GM12878 (cell line): ENCODE results near the gene TPP2. TPM values are rescaled to one million over a fixed set of nuclear protein-coding genes. Genes with fewer than 3 reads are reported as not detected.

Experiments used
- ATAC-seq: fragments of 200-7000 bp; cut with Tn5 transposase; 3 replicates; pipeline ENCODE4 v1.9.1; 2020; ENCODE audit warnings: mild to moderate bottlenecking, moderate library complexity
- BruUV-seq: library from RNA; stranded (reverse); fragments of 400-500 nt; replicated peaks from 2 replicates; lab custom pipeline; 2021; lab: Mats Ljungman, UMichigan
- CTCF ChIA-PET: fragments of 300-600 bp; sonication (Branson Sonifier 250); formaldehyde crosslinking; extraction: SDS; loops from one replicate; lab custom pipeline; 2021; ENCODE audit warnings: inconsistent platforms; lab: Yijun Ruan, JAX
- POLR2A ChIA-PET: fragments of 350-600 bp; formaldehyde crosslinking; extraction: SDS; loops from one replicate; lab custom pipeline; 2021; ENCODE audit warnings: inconsistent platforms; lab: Charles Lee
- RAD21 ChIA-PET: fragments of 300-600 bp; sonication (Branson Sonifier 250); formaldehyde crosslinking; loops from one replicate; lab custom pipeline; 2023; ENCODE audit warnings: antibody characterized with exemption; ENCODE audit not compliant: unreplicated experiment; lab: Charles Lee
- SMC1A ChIA-PET: fragments of 300-600 bp; sonication (Branson Sonifier 250); formaldehyde crosslinking; loops from one replicate; lab custom pipeline; 2023; ENCODE audit not compliant: unreplicated experiment, uncharacterized antibody; lab: Charles Lee
- DNase-seq: peaks from one replicate; pipeline ENCODE4 v3.0.0-alpha.2; 2011; ENCODE audit warnings: low read depth, low spot score
- FAIRE-seq: peaks from 3 replicates; lab custom pipeline; 2011; peaks lifted over from hg19 to GRCh38; lab: Jason Lieb, UNC
- H2AFZ ChIP-seq: 2 replicates; pipeline ENCODE4 v1.6.0; 2011; ENCODE audit warnings: low read depth, low read length, control low read depth; ENCODE audit not compliant: control insufficient read depth
- H3K27ac ChIP-seq: 2 replicates; pipeline ENCODE4 v1.5.1; 2011; ENCODE audit warnings: control low read depth; ENCODE audit not compliant: control insufficient read depth, insufficient read depth
- H3K27me3 ChIP-seq, 2 experiments: replicated peaks in 1 of 2; 2 replicates each; pipeline versions ENCODE4 v1.6.0 to v1.6.1; 2011; ENCODE audit warnings: low read length in 1 of 2; ENCODE audit not compliant: control insufficient read depth in 2 of 2, insufficient read depth in 2 of 2
- H3K36me3 ChIP-seq, 2 experiments: 2 replicates each; pipeline ENCODE4 v1.5.1; 2011; ENCODE audit warnings: low read length in 1 of 2; ENCODE audit not compliant: control insufficient read depth in 2 of 2, insufficient read depth in 2 of 2
- H3K4me1 ChIP-seq: 2 replicates; pipeline ENCODE4 v1.6.1; 2011; ENCODE audit warnings: mild to moderate bottlenecking, low read length, moderate library complexity, mixed read lengths; ENCODE audit not compliant: control insufficient read depth, insufficient read depth
- H3K4me2 ChIP-seq: 2 replicates; pipeline ENCODE4 v1.6.0; 2011; ENCODE audit warnings: control low read depth; ENCODE audit not compliant: control insufficient read depth, insufficient read depth
- H3K4me3 ChIP-seq: fragments of 200-600 bp; sonication (generic); 2 replicates; pipeline ENCODE4 v1.5.1; 2016
- H3K79me2 ChIP-seq: 2 replicates; pipeline ENCODE4 v1.6.0; 2011; ENCODE audit warnings: low read length; ENCODE audit not compliant: control insufficient read depth, insufficient read depth
- H3K9ac ChIP-seq: 2 replicates; pipeline ENCODE4 v1.8.0; 2011; ENCODE audit warnings: low read length, control low read depth, mixed read lengths; ENCODE audit not compliant: control insufficient read depth, insufficient read depth
- H3K9me3 ChIP-seq: replicated peaks from 3 replicates; pipeline ENCODE4 v1.5.1; 2011; ENCODE audit warnings: mild to moderate bottlenecking, low read length; ENCODE audit not compliant: control insufficient read depth, insufficient read depth
- H4K20me1 ChIP-seq: 2 replicates; pipeline ENCODE4 v1.6.0; 2011; ENCODE audit not compliant: control insufficient read depth, insufficient read depth
- BRCA1 ChIP-seq: IDR thresholded peaks from 2 replicates; pipeline ENCODE4 v1.6.1; 2011; ENCODE audit warnings: low read depth, low read length, improper control_type of control experiment
- CBX3 ChIP-seq: fragments of 200-600 bp; sonication (generic); IDR thresholded peaks from 2 replicates; pipeline ENCODE4 v1.6.1; 2016; ENCODE audit warnings: low read depth, borderline replicate concordance
- CBX5 ChIP-seq: sonication (generic); IDR thresholded peaks from 2 replicates; pipeline ENCODE4 v1.6.1; 2016; ENCODE audit warnings: low read depth, moderate library complexity, mild to moderate bottlenecking, inconsistent platforms
- HCFC1 ChIP-seq: fragments of 150-350 bp; IDR thresholded peaks from 2 replicates; pipeline ENCODE4 v1.6.1; 2014; ENCODE audit warnings: low read length
- LARP7 ChIP-seq: fragments of 450-650 bp; IDR thresholded peaks from 2 replicates; pipeline ENCODE4 v1.6.1; 2017; ENCODE audit warnings: mild to moderate bottlenecking
- MXI1 ChIP-seq: fragments of 150-350 bp; IDR thresholded peaks from 2 replicates; pipeline ENCODE4 v1.6.1; 2011; ENCODE audit warnings: low read depth, mild to moderate bottlenecking, inconsistent platforms, low read length, improper control_type of control experiment
- MYB ChIP-seq: fragments of 150-350 bp; IDR thresholded peaks from 2 replicates; pipeline ENCODE4 v1.6.1; 2014; ENCODE audit warnings: mild to moderate bottlenecking, low read depth, low read length, borderline replicate concordance
- RCOR1 ChIP-seq: conservative IDR thresholded peaks from 2 replicates; pipeline ENCODE4 v1.6.1; 2012; ENCODE audit warnings: low read depth, low read length, improper control_type of control experiment
- REST ChIP-seq: IDR thresholded peaks from 2 replicates; pipeline ENCODE4 v1.6.1; 2012; ENCODE audit warnings: mild to moderate bottlenecking, low read depth, low read length
- SKIL ChIP-seq: fragments of 450-650 bp; IDR thresholded peaks from 2 replicates; pipeline ENCODE4 v1.6.1; 2017; ENCODE audit warnings: mild to moderate bottlenecking, low read depth, inconsistent platforms; ENCODE audit not compliant: poor library complexity, severe bottlenecking
- USF1 ChIP-seq: IDR thresholded peaks from 2 replicates; pipeline ENCODE4 v1.6.1; 2011; ENCODE audit warnings: borderline replicate concordance, low read depth, mild to moderate bottlenecking, moderate library complexity, mixed read lengths, low read length; ENCODE audit not compliant: insufficient read depth; ENCODE audit errors: extremely low read length
- ZNF24 ChIP-seq: fragments of 450-650 bp; IDR thresholded peaks from 2 replicates; pipeline ENCODE4 v1.6.1; 2017; ENCODE audit warnings: antibody characterized with exemption, mild to moderate bottlenecking
- WGBS: methylation state at CpG from one replicate; pipeline ENCODE4 v1.1.6; 2016; ENCODE audit warnings: low lambda C conversion rate; ENCODE audit not compliant: insufficient replicate concordance, insufficient coverage; ENCODE audit errors: missing lambda C conversion rate; 5-methylcytosine and 5-hydroxymethylcytosine counted together
- in situ Hi-C: fragments of 300-500 bp; cut with MboI; formaldehyde crosslinking; loops from 9 replicates; pipeline ENCODE4 v1.14.3; 2018; ENCODE audit warnings: mixed read lengths
- intact Hi-C: fragments of 100-400 bp; cut with micrococcal nuclease; formaldehyde crosslinking; loops from one replicate; pipeline ENCODE4 v1.14.2; 2022; ENCODE audit not compliant: unreplicated experiment
- polyA plus RNA-seq, 11 experiments: library from polyadenylated mRNA; depleted of rRNA in 4 of 11; unstranded in 6 of 11; stranded (reverse) in 5 of 11; fragments of >200 nt; fragmentation: Nextera tagmentation in 4 of 11; fragmentation: Illumina TruSeq in 1 of 11; extraction: Ambion mirVana in 4 of 11; extraction: Trizol in 1 of 11; gene quantifications; 1 replicate in 1 of 11; 2 replicates in 10 of 11; pipeline versions ENCODE4 v1.2.1 to v1.2.3, GENCODE V29; 2011 to 2016; ENCODE audit warnings: inconsistent platforms in 2 of 11, missing spikeins in 2 of 11, low read depth in 1 of 11
- total RNA-seq, 4 experiments: library from RNA; depleted of rRNA in 3 of 4; stranded (reverse); fragments of >200 nt in 3 of 4; fragmentation: Illumina TruSeq in 1 of 4; extraction: Trizol in 1 of 4; gene quantifications; 2 replicates each; pipeline versions ENCODE4 v1.2.1 to v1.2.3, GENCODE V29; 2013 to 2021
- TF ChIP-seq, protein P1 (sequence below): fragments of 450-650 bp; formaldehyde crosslinking; IDR thresholded peaks from 2 replicates; pipeline ENCODE4 v1.4.0; 2022; ENCODE audit warnings: mild to moderate bottlenecking, moderate library complexity

TPP2 gene
- total and polyA plus RNA-seq, 10 of the 15 experiments (the other 5 are each of a cell fraction or from before 2014, with no cell fraction given): 18.4 to 82.3 (median 55.4) TPM

GRCh38 chr13:102658660-102659059 lies 61.9 kb downstream of the TPP2 start:
- no peak for FAIRE-seq
- Histone ChIP-seq H3K4me1 (no peaks in the 10 kb centered on the region), H3K36me3 (peaks cover 6 to 29% of the 10 kb centered on the region in 2 experiments), H3K4me3 (no peak overlapping the region), H3K27me3 (no peaks in the 10 kb centered on the region), H3K27ac (no peak overlapping the region), H3K9ac (no peak overlapping the region), H4K20me1 (no peaks in the 10 kb centered on the region), H3K79me2 (no peaks in the 10 kb centered on the region), H3K9me3 (peaks cover 1% of the 10 kb centered on the region; the same call in 2 of the 3 replicates), H3K4me2 (no peak overlapping the region), H2AFZ (no peak overlapping the region)
- ChIA-PET POLR2A (no interaction called here), SMC1A (interaction anchor here (1.1 to 1.3 kb wide), 2 partner anchors 11 to 212 kb away, joined by 3 to 4 read pairs; no protein-coding TSS in a partner anchor), RAD21 (no interaction called here), CTCF (interaction anchor here (1.0 kb wide), 2 partner anchors 34 to 67 kb away, joined by 3 to 4 read pairs; no protein-coding TSS in a partner anchor)
- intact Hi-C loops: no loop called here
- no TSS peak for BruUV-seq
- in situ Hi-C loops: no loop called here
- ATAC-seq: no peak
- DNase-seq: no peak
- 93% methylated on average over 3 of the region's 3 CpGs for WGBS
- TF ChIP-seq BRCA1 (no peak), MXI1 (no peak), RCOR1 (no peak), ZNF24 (no peak), REST (no peak), CBX3 (no peak), HCFC1 (no peak), MYB (no peak), LARP7 (no peak), USF1 (no peak), SKIL (no peak), CBX5 (no peak)
- TF ChIP-seq, protein P1, sequence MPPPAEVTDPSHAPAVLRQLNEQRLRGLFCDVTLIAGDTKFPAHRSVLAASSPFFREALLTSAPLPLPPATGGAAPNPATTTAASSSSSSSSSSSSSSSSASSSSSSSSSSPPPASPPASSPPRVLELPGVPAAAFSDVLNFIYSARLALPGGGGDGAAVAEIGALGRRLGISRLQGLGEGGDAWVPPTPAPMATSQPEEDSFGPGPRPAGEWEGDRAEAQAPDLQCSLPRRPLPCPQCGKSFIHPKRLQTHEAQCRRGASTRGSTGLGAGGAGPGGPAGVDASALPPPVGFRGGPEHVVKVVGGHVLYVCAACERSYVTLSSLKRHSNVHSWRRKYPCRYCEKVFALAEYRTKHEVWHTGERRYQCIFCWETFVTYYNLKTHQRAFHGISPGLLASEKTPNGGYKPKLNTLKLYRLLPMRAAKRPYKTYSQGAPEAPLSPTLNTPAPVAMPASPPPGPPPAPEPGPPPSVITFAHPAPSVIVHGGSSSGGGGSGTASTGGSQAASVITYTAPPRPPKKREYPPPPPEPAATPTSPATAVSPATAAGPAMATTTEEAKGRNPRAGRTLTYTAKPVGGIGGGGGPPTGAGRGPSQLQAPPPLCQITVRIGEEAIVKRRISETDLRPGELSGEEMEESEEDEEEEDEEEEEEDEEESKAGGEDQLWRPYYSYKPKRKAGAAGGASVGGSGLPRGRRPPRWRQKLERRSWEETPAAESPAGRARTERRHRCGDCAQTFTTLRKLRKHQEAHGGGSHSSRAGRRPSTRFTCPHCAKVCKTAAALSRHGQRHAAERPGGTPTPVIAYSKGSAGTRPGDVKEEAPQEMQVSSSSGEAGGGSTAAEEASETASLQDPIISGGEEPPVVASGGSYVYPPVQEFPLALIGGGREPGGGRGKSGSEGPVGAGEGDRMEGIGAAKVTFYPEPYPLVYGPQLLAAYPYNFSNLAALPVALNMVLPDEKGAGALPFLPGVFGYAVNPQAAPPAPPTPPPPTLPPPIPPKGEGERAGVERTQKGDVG (CRISPR knock-in tag): no peak
